ENCODE data around the gene GZMM. TPM values are rescaled to one million over a fixed set of nuclear protein-coding genes. Genes with fewer than 3 reads are reported as not detected.

The GZMM gene
- total RNA-seq, 1 experiment from 2014 or later, result 0.66 TPM

DNA sequence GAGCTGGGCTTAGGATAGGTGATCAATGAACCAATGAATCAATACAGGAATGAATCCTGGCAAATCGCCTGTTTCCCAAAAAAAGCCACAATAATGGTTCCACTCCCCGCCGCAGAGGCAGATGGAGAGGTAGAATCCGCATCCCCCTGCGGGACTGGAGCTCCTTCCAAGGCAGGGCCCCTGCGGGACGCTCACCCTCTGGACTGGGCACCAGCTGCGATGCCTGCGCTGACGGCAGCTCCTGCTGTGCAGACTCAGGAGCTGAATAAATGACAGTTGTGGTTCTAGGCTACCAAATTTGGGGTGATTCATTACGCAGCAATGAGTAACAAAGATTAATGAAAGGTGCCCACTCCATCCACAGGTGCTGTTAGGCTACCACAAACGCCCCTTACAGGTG is 21.1 kb upstream of the GZMM start:
- no CpG with 5 or more reads among the region's 12 CpGs for WGBS (ENCODE audit: extremely low coverage, insufficient read length, low lambda C conversion rate)
- DNase-seq, result no peak
- Histone ChIP-seq H3K18ac (ENCODE audit: insufficient read length, low read depth, low read length) (no peak overlapping the region), H3K9ac (ENCODE audit: extremely low read depth, insufficient read length, low read length) (no peak overlapping the region), H2BK15ac (ENCODE audit: low read depth, low read length) (no peak overlapping the region), H3K23ac (ENCODE audit: insufficient read length, low read depth, low read length) (no peak overlapping the region), H2BK20ac (ENCODE audit: low read depth, low read length, poor library complexity, severe bottlenecking) (no peak overlapping the region), H3K23me2 (ENCODE audit: insufficient read length, low read depth, low read length, poor library complexity, severe bottlenecking) (peaks cover 5% of the 10 kb centered on the region), H3K79me1 (ENCODE audit: insufficient read depth, low read depth, low read length, poor library complexity, severe bottlenecking) (no peaks in the 10 kb centered on the region), H2BK5ac (ENCODE audit: insufficient read length, low read length) (no peak overlapping the region), H2BK12ac (ENCODE audit: insufficient read length, low read depth, low read length) (no peak overlapping the region), H4K8ac (replicated peaks; ENCODE audit: insufficient read length, low read depth, low read length) (no peak overlapping the region), H3T11ph (ENCODE audit: low read length) (no peak overlapping the region), H3K4ac (ENCODE audit: low read depth, low read length) (no peak overlapping the region), H3K9me3 (ENCODE audit: control insufficient read depth, low read depth, low read length) (no peaks in the 10 kb centered on the region), H3K14ac (ENCODE audit: insufficient read depth, low read length) (no peak overlapping the region), H2AK5ac (ENCODE audit: insufficient read length, low read length) (no peak overlapping the region), H3K27ac (ENCODE audit: insufficient read length, low read depth, low read length) (no peak overlapping the region), H4K20me1 (ENCODE audit: control insufficient read depth, insufficient read depth, insufficient read length) (no peaks in the 10 kb centered on the region), H2AFZ (ENCODE audit: low read length) (no peak overlapping the region), H3K56ac (ENCODE audit: insufficient read length, low read depth, low read length) (no peak overlapping the region), H3K79me2 (ENCODE audit: insufficient read depth, low read length) (no peaks in the 10 kb centered on the region), H3K4me1 (ENCODE audit: insufficient read depth, low read length) (no peaks in the 10 kb centered on the region), H4K91ac (ENCODE audit: insufficient read length, low read depth, low read length) (no peak overlapping the region), H3K27me3 (ENCODE audit: insufficient read depth, low read length) (no peaks in the 10 kb centered on the region), H2BK120ac (ENCODE audit: low read depth, low read length, poor library complexity, severe bottlenecking) (no peak overlapping the region), H4K5ac (ENCODE audit: insufficient read length, low read depth, low read length) (no peak overlapping the region), H3K4me2 (ENCODE audit: insufficient read depth, insufficient read length, low read length) (no peak overlapping the region)
- H3K27me3 Mint-ChIP-seq (ENCODE audit: low read depth), result peaks cover 41% of the 10 kb centered on the region
- no peaks in the 10 kb centered on the region; a peak in 1 of 5 replicates for H3K9me3 Mint-ChIP-seq
- peaks cover 6 to 15% of the 10 kb centered on the region in 2 experiments for H3K4me1 Mint-ChIP-seq
- H3K4me3 Mint-ChIP-seq, result no peak overlapping the region
- TF ChIP-seq, protein P1, sequence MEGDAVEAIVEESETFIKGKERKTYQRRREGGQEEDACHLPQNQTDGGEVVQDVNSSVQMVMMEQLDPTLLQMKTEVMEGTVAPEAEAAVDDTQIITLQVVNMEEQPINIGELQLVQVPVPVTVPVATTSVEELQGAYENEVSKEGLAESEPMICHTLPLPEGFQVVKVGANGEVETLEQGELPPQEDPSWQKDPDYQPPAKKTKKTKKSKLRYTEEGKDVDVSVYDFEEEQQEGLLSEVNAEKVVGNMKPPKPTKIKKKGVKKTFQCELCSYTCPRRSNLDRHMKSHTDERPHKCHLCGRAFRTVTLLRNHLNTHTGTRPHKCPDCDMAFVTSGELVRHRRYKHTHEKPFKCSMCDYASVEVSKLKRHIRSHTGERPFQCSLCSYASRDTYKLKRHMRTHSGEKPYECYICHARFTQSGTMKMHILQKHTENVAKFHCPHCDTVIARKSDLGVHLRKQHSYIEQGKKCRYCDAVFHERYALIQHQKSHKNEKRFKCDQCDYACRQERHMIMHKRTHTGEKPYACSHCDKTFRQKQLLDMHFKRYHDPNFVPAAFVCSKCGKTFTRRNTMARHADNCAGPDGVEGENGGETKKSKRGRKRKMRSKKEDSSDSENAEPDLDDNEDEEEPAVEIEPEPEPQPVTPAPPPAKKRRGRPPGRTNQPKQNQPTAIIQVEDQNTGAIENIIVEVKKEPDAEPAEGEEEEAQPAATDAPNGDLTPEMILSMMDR (conservative IDR thresholded peaks at IDR 0.05), result no peak
- H3K36me3 Mint-ChIP-seq (ENCODE audit: insufficient read depth in 1 of 3, low read depth in 3 of 3), result peaks cover 3 to 9% (median 3%) of the 10 kb centered on the region in 3 experiments; a peak in 5 of 7 replicates
- H3K27ac Mint-ChIP-seq, result no peak overlapping the region
